ENCODE measurements around the gene MFAP4.
A peak's percentile ranks its signal among the peaks of the same experiment; 100 is the strongest.
"Not testable (repeated sequence)": the region's sequence is repeated elsewhere in the genome, so short reads cannot be mapped to it uniquely, and the experiment has no call there.

Gene MFAP4

GRCh38 chr17:19361944-19362276 lies 25.1 kb downstream of the MFAP4 start:
- Histone ChIP-seq H3K4me3 (ENCODE audit: low read length) (peak overlapping the region; percentile 64), H3K9ac (ENCODE audit: low read length) (peak overlapping the region; percentile 38), H3K27me3 (ENCODE audit: control insufficient read depth, insufficient read depth, low read length) (no peaks in the 10 kb centered on the region), H3K27ac (ENCODE audit: low read depth, low read length) (peak overlapping the region; percentile 69), H3K4me1 (ENCODE audit: control insufficient read depth, insufficient read depth, low read length) (peaks cover 5% of the 10 kb centered on the region), H3K36me3 (ENCODE audit: control insufficient read depth, insufficient read depth, low read length) (no peaks in the 10 kb centered on the region)

DNA sequence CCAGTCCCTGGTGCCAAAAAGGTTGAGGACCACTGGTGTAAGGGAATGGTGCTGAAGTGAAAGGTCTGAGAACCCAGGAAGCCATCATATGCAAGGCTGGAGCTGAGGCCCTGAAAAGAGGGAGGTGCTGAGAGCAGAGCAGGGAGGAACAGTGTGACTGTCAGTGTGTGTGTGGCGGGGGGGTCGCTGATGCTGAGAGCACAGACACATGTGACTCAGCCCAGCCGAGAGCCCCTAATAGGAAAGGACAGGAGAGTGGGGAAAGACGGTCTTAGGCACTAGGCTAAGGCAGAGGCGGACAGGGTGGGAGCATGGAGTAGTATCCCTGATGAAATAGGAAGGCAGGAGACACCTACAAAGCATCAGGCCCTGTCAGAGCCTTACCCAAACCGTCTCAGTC lies 25.7 kb downstream of the MFAP4 start:
- H3K27ac ChIP-seq (ENCODE audit: low read depth, low read length), result no peak overlapping the region
- H3K27me3 ChIP-seq (ENCODE audit: control insufficient read depth, insufficient read depth, low read length), result no peaks in the 10 kb centered on the region
- H3K4me3 ChIP-seq (ENCODE audit: low read length), result no peak overlapping the region
- H3K9ac ChIP-seq (ENCODE audit: low read length), result no peak overlapping the region
- H3K36me3 ChIP-seq (ENCODE audit: control insufficient read depth, insufficient read depth, low read length), result no peaks in the 10 kb centered on the region
- peaks cover 5% of the 10 kb centered on the region for H3K4me1 ChIP-seq (ENCODE audit: control insufficient read depth, insufficient read depth, low read length)

GRCh38 chr17:19360772-19361171 lies 26.2 kb downstream of the MFAP4 start:
- Histone ChIP-seq H3K4me3 (ENCODE audit: low read length) (no peak overlapping the region), H3K27ac (ENCODE audit: low read depth, low read length) (no peak overlapping the region), H3K4me1 (ENCODE audit: control insufficient read depth, insufficient read depth, low read length) (peaks cover 5% of the 10 kb centered on the region), H3K9ac (ENCODE audit: low read length) (no peak overlapping the region), H3K36me3 (ENCODE audit: control insufficient read depth, insufficient read depth, low read length) (no peaks in the 10 kb centered on the region), H3K27me3 (ENCODE audit: control insufficient read depth, insufficient read depth, low read length) (no peaks in the 10 kb centered on the region)

DNA sequence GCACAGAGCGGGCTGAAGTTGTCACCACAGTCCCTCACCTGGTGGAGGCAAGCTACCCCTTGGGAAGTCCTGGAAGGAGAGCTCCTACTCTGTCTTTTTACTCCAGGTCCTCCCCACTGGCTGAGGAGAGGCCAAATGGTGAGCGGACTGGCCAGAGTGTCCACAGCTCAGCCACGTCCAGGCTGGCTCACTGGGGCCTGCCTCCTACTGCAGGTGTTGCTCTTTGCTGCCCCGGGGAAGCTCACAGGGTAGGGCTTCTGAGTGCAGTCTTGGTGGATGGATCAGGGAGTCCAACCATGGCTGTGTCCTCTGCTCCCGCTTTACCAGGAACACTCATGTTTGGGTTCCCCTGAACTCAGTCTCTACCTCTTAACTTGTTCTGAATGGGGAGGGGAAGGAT lies 27.1 kb downstream of the MFAP4 start:
- no peaks in the 10 kb centered on the region for H3K27me3 ChIP-seq (ENCODE audit: control insufficient read depth, insufficient read depth, low read length)
- H3K4me3 ChIP-seq (ENCODE audit: low read length), result no peak overlapping the region
- no peak overlapping the region for H3K27ac ChIP-seq (ENCODE audit: low read depth, low read length)
- peaks cover 5% of the 10 kb centered on the region for H3K4me1 ChIP-seq (ENCODE audit: control insufficient read depth, insufficient read depth, low read length)
- no peaks in the 10 kb centered on the region for H3K36me3 ChIP-seq (ENCODE audit: control insufficient read depth, insufficient read depth, low read length)
- no peak overlapping the region for H3K9ac ChIP-seq (ENCODE audit: low read length)

GRCh38 chr17:19359151-19359550 lies 27.8 kb downstream of the MFAP4 start:
- Histone ChIP-seq H3K27me3 (ENCODE audit: control insufficient read depth, insufficient read depth, low read length) (no peaks in the 10 kb centered on the region), H3K9ac (ENCODE audit: low read length) (no peak overlapping the region), H3K27ac (ENCODE audit: low read depth, low read length) (no peak overlapping the region), H3K4me1 (ENCODE audit: control insufficient read depth, insufficient read depth, low read length) (peaks cover 5% of the 10 kb centered on the region), H3K4me3 (ENCODE audit: low read length) (no peak overlapping the region), H3K36me3 (ENCODE audit: control insufficient read depth, insufficient read depth, low read length) (no peaks in the 10 kb centered on the region)

DNA sequence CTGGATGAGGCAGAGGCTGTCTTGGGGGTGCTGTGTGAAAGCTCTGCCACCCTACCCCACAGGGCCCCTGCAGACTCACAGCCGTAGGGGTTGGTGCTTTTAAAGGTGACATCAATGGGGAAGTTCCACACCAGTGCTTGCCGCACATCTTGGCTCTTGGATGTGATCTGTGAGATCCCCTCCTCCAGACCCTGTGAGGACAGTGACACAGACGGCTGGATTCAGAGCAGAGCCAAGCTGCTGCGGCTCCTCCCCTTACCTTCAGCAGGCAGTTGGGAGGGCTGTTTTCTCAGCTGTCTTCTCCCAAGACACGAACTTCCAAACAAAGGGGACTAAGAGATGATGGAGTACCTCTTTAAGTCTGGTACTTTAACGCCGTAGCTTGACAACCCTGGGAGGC lies 29.2 kb downstream of the MFAP4 start:
- Histone ChIP-seq H3K27me3 (ENCODE audit: control insufficient read depth, insufficient read depth, low read length) (no peaks in the 10 kb centered on the region), H3K36me3 (ENCODE audit: control insufficient read depth, insufficient read depth, low read length) (no peaks in the 10 kb centered on the region), H3K4me1 (ENCODE audit: control insufficient read depth, insufficient read depth, low read length) (peaks cover 5% of the 10 kb centered on the region)

GRCh38 chr17:19357351-19357750 lies 29.6 kb downstream of the MFAP4 start:
- no peak overlapping the region for H3K4me3 ChIP-seq (ENCODE audit: low read length)
- peaks cover 5% of the 10 kb centered on the region for H3K4me1 ChIP-seq (ENCODE audit: control insufficient read depth, insufficient read depth, low read length)
- no peaks in the 10 kb centered on the region for H3K36me3 ChIP-seq (ENCODE audit: control insufficient read depth, insufficient read depth, low read length)
- H3K9ac ChIP-seq (ENCODE audit: low read length), result no peak overlapping the region
- no peak overlapping the region for H3K27ac ChIP-seq (ENCODE audit: low read depth, low read length)
- no peaks in the 10 kb centered on the region for H3K27me3 ChIP-seq (ENCODE audit: control insufficient read depth, insufficient read depth, low read length)

More for the DNA sequence above, 29.2 kb downstream of the MFAP4 start:
- H3K27ac ChIP-seq (ENCODE audit: low read depth, low read length), result no peak overlapping the region
- H3K9ac ChIP-seq (ENCODE audit: low read length), result no peak overlapping the region
- H3K4me3 ChIP-seq (ENCODE audit: low read length), result no peak overlapping the region

DNA sequence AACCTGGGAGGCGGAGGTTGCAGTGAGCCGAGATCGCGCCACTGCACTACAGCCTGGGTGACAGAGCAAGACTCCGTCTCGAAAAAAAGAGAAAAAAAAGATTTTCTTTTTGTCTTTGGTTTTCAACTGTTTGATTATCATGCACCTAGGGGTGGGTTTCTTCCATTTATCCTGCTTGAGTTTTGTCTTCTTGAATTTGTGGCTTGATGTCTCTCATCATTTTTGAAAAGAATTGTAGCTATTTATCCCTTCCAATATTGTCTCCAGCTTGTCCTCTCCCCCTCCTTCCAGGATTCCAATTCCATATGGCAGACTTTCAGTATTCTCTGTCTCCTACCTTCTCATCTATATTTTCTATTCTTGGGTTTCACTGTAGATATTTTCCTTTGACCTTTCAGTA lies 32.2 kb downstream of the MFAP4 start:
- no peak overlapping the region for H3K9ac ChIP-seq (ENCODE audit: low read length)
- no peak overlapping the region for H3K27ac ChIP-seq (ENCODE audit: low read depth, low read length)
- H3K4me3 ChIP-seq (ENCODE audit: low read length), result no peak overlapping the region
- H3K27me3 ChIP-seq (ENCODE audit: control insufficient read depth, insufficient read depth, low read length), result no peaks in the 10 kb centered on the region
- H3K4me1 ChIP-seq (ENCODE audit: control insufficient read depth, insufficient read depth, low read length), result no peaks in the 10 kb centered on the region
- H3K36me3 ChIP-seq (ENCODE audit: control insufficient read depth, insufficient read depth, low read length), result no peaks in the 10 kb centered on the region

DNA sequence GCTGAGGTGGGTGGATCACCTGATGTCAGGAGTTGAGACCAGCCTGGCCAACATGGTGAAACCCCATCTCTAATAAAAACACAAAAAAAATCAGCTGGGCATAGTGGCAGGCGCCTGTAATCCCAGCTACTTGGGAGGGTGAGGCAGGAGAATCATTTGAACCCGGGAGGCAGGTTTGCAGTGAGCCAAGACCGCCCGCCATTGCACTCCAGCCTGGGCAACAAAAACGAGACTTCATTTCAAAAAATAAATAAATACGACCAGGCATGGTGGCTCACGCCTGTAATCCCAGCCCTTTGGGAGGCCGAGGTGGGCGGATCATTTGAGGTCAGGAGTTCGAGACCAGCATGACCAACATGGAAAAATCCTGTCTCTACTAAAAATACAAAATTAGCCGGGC lies 33.6 kb downstream of the MFAP4 start:
- H3K27ac ChIP-seq (ENCODE audit: low read depth, low read length); H3K27me3 ChIP-seq (ENCODE audit: control insufficient read depth, insufficient read depth, low read length); H3K9ac ChIP-seq (ENCODE audit: low read length); H3K36me3 ChIP-seq (ENCODE audit: control insufficient read depth, insufficient read depth, low read length); H3K4me3 ChIP-seq (ENCODE audit: low read length); H3K4me1 ChIP-seq (ENCODE audit: control insufficient read depth, insufficient read depth, low read length): not testable (repeated sequence)

GRCh38 chr17:19348806-19349205 lies 38.2 kb downstream of the MFAP4 start:
- Histone ChIP-seq H3K4me1 (ENCODE audit: control insufficient read depth, insufficient read depth, low read length) (peaks cover 19% of the 10 kb centered on the region), H3K9ac (ENCODE audit: low read length) (no peak overlapping the region), H3K4me3 (ENCODE audit: low read length) (no peak overlapping the region), H3K27ac (ENCODE audit: low read depth, low read length) (no peak overlapping the region), H3K36me3 (ENCODE audit: control insufficient read depth, insufficient read depth, low read length) (no peaks in the 10 kb centered on the region), H3K27me3 (ENCODE audit: control insufficient read depth, insufficient read depth, low read length) (no peaks in the 10 kb centered on the region)

DNA sequence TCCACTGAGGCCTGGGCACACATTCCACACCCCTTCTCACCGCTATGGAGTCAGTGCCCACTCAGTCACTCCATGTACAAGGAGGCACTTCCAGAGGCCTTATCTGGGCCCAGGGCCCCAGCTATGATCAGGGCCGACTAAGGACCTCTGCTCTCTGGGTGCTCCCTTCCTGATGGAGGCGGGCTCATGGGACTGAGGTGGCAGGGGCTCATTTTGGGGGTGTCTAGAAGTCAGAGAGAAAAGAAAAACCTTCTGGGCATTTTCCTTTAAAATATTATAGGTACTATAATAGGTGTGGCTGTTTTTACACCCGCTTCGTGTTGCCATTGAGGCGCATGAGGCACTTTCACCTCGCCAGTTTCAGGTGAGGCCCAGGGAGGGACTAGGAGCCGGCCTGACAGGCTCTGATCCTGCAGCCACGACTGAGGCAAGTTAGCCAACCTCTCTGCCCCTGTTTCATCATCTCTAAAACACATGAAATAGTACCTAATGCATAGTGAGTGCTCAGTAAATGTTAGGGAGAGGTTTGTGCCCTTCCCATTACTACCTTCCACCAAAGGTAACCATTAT lies 38.8 kb downstream of the MFAP4 start:
- Histone ChIP-seq H3K27me3 (ENCODE audit: control insufficient read depth, insufficient read depth, low read length) (no peaks in the 10 kb centered on the region), H3K4me3 (ENCODE audit: low read length) (no peak overlapping the region), H3K9ac (ENCODE audit: low read length) (no peak overlapping the region), H3K36me3 (ENCODE audit: control insufficient read depth, insufficient read depth, low read length) (no peaks in the 10 kb centered on the region), H3K27ac (ENCODE audit: low read depth, low read length) (no peak overlapping the region), H3K4me1 (ENCODE audit: control insufficient read depth, insufficient read depth, low read length) (peaks cover 19% of the 10 kb centered on the region)

DNA sequence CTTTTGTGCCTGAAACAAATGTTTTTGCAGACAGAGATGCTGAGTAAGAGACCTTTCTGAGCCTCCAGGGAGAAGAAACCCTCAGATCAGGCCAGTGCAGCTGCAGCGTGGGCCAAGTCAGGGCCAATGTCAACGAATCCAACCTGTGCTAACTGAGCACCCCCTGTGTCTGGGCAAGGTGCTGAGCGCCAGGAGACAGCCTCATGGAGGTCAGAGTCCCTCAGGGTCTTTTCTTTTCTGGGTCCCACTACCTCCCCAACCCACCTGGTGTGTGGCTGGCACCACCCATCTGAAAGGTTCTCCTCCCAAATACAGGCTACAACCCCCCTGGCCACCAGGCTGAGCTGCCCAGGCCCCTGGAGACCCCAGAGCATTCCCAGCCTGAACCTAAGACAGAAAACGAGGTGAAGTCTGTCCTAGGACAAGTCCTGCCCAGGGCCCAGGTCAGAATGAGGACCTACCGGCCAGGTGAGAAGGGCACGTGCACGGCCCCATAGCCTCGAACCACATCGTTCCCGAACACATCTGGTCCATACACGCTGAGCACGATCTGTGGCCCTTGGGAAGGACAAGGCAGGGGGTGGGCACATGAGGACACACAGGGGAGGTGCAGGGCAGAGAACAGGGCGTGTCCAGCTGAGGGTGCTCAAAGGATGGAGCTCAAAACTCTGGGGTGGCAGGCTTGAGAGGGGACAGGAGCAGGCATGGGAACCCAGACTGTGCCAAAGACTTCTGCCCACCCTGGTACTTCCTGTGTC lies 39.5 kb downstream of the MFAP4 start:
- H3K27ac ChIP-seq (ENCODE audit: low read depth, low read length), result peak overlapping the region; percentile 83
- H3K27me3 ChIP-seq (ENCODE audit: control insufficient read depth, insufficient read depth, low read length), result no peaks in the 10 kb centered on the region
- H3K4me1 ChIP-seq (ENCODE audit: control insufficient read depth, insufficient read depth, low read length), result peaks cover 19% of the 10 kb centered on the region
- H3K36me3 ChIP-seq (ENCODE audit: control insufficient read depth, insufficient read depth, low read length), result no peaks in the 10 kb centered on the region
- no peak overlapping the region for H3K4me3 ChIP-seq (ENCODE audit: low read length)
- H3K9ac ChIP-seq (ENCODE audit: low read length), result no peak overlapping the region

Measured in rectal smooth muscle tissue (tissue), 1 donor.